Smooth muscle cell (in vitro differentiated cells): ENCODE data around the gene ITK. TPM values are rescaled to one million over a fixed set of nuclear protein-coding genes. Genes with fewer than 3 reads are reported as not detected.

Experiments
- DNase-seq: peaks from one replicate; lab custom pipeline; 2025; ENCODE audit not compliant: unreplicated experiment; lab: John Stamatoyannopoulos, UW
- H2AFZ ChIP-seq: fragments of 200-600 bp; sonication (generic); 2 replicates; pipeline ENCODE4 v1.6.0; 2016; ENCODE audit warnings: antibody characterized with exemption, low read depth, mild to moderate bottlenecking
- H3F3A ChIP-seq: fragments of 200-600 bp; sonication (generic); 2 replicates; pipeline ENCODE4 v1.6.0; 2017; ENCODE audit warnings: antibody characterized with exemption, low read depth
- H3K27ac ChIP-seq: fragments of 200-600 bp; sonication (generic); 2 replicates; pipeline ENCODE4 v1.5.1; 2016; ENCODE audit warnings: low read depth, mild to moderate bottlenecking
- H3K27me3 ChIP-seq: fragments of 200-600 bp; sonication (generic); 2 replicates; pipeline ENCODE4 v1.6.1; 2016; ENCODE audit warnings: low read depth, mild to moderate bottlenecking
- H3K36me3 ChIP-seq: fragments of 200-600 bp; sonication (generic); 2 replicates; pipeline ENCODE4 v1.5.1; 2016; ENCODE audit warnings: low read depth
- H3K4me1 ChIP-seq: fragments of 200-600 bp; sonication (generic); 2 replicates; pipeline ENCODE4 v1.5.1; 2016; ENCODE audit warnings: low read depth
- H3K4me2 ChIP-seq: fragments of 200-600 bp; sonication (generic); 2 replicates; pipeline ENCODE4 v1.6.0; 2016; ENCODE audit warnings: mild to moderate bottlenecking
- H3K4me3 ChIP-seq: fragments of 200-600 bp; sonication (generic); 2 replicates; pipeline ENCODE4 v1.5.1; 2016; ENCODE audit warnings: mild to moderate bottlenecking
- H3K79me2 ChIP-seq: fragments of 200-600 bp; sonication (generic); 2 replicates; pipeline ENCODE4 v1.6.0; 2016; ENCODE audit warnings: low read depth, mild to moderate bottlenecking
- H3K9ac ChIP-seq: fragments of 200-600 bp; sonication (generic); 2 replicates; pipeline ENCODE4 v1.6.0; 2016; ENCODE audit warnings: low read depth
- H3K9me3 ChIP-seq: fragments of 200-600 bp; sonication (generic); replicated peaks from 2 replicates; pipeline ENCODE4 v1.5.1; 2016; ENCODE audit warnings: low read depth
- H4K20me1 ChIP-seq: fragments of 200-600 bp; sonication (generic); 2 replicates; pipeline ENCODE4 v1.6.0; 2016; ENCODE audit warnings: low read depth
- WGBS: methylation state at CpG from one replicate; pipeline ENCODE4 v1.1.7; 2016; ENCODE audit warnings: low lambda C conversion rate; 5-methylcytosine and 5-hydroxymethylcytosine counted together
- polyA plus RNA-seq: library from polyadenylated mRNA; unstranded; fragments of >200 nt; fragmentation: Nextera tagmentation; extraction: Ambion mirVana; gene quantifications from 2 replicates; pipeline ENCODE4 v1.2.1, GENCODE V29; 2016
- total RNA-seq: library from RNA; depleted of rRNA; stranded (reverse); fragments of >200 nt; gene quantifications from 2 replicates; pipeline ENCODE4 v1.2.3, GENCODE V29; 2014
- TF ChIP-seq, protein P1 (sequence below): fragments of 200-600 bp; sonication (generic); IDR thresholded peaks from 2 replicates; pipeline ENCODE4 v1.5.1; 2017; ENCODE audit warnings: borderline replicate concordance, mild to moderate bottlenecking, antibody characterized with exemption; ENCODE audit not compliant: insufficient read depth, poor library complexity, severe bottlenecking

The ITK gene
- total and polyA plus RNA-seq, 2 experiments from 2014 or later: 0.97 to 1.8 TPM

- Histone ChIP-seq H3K27ac (no peak overlapping the region), H3K4me3 (no peak overlapping the region), H4K20me1 (no peaks in the 10 kb centered on the region), H3K36me3 (no peaks in the 10 kb centered on the region), H3K4me2 (no peak overlapping the region), H3K9ac (no peak overlapping the region), H3F3A (no peaks in the 10 kb centered on the region), H3K79me2 (no peaks in the 10 kb centered on the region), H2AFZ (no peak overlapping the region), H3K27me3 (no peaks in the 10 kb centered on the region), H3K9me3 (no peaks in the 10 kb centered on the region), H3K4me1 (no peaks in the 10 kb centered on the region)
- 93% methylated on average over 10 of the region's 10 CpGs for whole genome bisulfite sequencing
- TF ChIP-seq, protein P1, sequence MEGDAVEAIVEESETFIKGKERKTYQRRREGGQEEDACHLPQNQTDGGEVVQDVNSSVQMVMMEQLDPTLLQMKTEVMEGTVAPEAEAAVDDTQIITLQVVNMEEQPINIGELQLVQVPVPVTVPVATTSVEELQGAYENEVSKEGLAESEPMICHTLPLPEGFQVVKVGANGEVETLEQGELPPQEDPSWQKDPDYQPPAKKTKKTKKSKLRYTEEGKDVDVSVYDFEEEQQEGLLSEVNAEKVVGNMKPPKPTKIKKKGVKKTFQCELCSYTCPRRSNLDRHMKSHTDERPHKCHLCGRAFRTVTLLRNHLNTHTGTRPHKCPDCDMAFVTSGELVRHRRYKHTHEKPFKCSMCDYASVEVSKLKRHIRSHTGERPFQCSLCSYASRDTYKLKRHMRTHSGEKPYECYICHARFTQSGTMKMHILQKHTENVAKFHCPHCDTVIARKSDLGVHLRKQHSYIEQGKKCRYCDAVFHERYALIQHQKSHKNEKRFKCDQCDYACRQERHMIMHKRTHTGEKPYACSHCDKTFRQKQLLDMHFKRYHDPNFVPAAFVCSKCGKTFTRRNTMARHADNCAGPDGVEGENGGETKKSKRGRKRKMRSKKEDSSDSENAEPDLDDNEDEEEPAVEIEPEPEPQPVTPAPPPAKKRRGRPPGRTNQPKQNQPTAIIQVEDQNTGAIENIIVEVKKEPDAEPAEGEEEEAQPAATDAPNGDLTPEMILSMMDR: no peak
- DNase-seq: no peak
These were observed 34.3 kb downstream of the ITK start for GRCh38 chr5:157214861-157215513.

- Histone ChIP-seq H3K4me1 (no peaks in the 10 kb centered on the region), H3K4me2 (no peak overlapping the region), H3F3A (no peaks in the 10 kb centered on the region), H2AFZ (no peak overlapping the region), H4K20me1 (no peaks in the 10 kb centered on the region), H3K4me3 (no peak overlapping the region), H3K27me3 (no peaks in the 10 kb centered on the region), H3K36me3 (no peaks in the 10 kb centered on the region), H3K27ac (no peak overlapping the region), H3K9ac (no peak overlapping the region), H3K79me2 (no peaks in the 10 kb centered on the region), H3K9me3 (no peaks in the 10 kb centered on the region)
- no peak for DNase-seq
- TF ChIP-seq, protein P1: no peak
- WGBS: 97% methylated on average over 5 of the region's 5 CpGs
These were observed 35.0 kb downstream of the ITK start for GRCh38 chr5:157215514-157216167.

DNA sequence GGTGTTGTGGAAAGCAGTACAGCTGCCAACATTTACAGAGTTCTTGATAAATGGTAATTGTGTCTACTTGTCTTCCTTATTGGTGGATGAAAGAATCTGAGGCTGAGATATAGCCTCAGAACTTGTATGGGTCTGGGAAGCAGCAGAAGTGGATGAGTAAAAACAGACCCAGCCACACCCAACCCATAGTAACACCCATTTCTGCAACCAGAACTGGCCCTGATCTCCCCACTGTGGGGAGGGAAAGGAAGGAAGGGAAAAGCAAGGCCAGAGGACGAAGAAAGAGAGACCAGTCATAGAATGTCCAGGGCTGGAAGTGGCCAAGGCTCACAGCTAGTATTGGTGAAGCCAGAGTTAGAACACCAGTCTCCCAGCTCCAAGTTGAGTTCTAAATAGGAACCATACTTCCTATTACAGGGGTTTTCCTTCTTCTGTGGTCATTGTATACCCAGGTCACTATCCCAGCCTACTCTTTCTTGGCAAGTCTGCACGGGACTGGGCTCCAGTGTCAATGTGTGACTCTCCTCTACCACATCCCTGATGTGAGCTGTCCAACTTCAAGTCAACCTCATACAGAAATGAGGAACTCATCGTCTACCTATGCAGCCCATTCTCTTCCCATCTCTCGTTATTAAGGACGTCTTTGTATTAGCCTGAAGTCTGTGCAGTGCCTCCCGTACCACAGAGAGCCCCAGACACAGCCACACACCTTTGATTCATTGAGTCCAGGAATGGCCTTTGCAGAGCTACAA lies 35.9 kb downstream of the ITK start:
- WGBS: 92% methylated on average over 6 of the region's 6 CpGs
- no peak for DNase-seq
- Histone ChIP-seq H3K4me2 (no peak overlapping the region), H3K27me3 (no peaks in the 10 kb centered on the region), H3K27ac (no peak overlapping the region), H3K4me3 (no peak overlapping the region), H3F3A (no peaks in the 10 kb centered on the region), H4K20me1 (no peaks in the 10 kb centered on the region), H3K9me3 (no peaks in the 10 kb centered on the region), H3K4me1 (no peaks in the 10 kb centered on the region), H2AFZ (no peak overlapping the region), H3K79me2 (no peaks in the 10 kb centered on the region), H3K9ac (no peak overlapping the region), H3K36me3 (no peaks in the 10 kb centered on the region)
- TF ChIP-seq, protein P1: no peak
